ENCODE data around the gene C16orf78.

C16orf78 gene

DNA sequence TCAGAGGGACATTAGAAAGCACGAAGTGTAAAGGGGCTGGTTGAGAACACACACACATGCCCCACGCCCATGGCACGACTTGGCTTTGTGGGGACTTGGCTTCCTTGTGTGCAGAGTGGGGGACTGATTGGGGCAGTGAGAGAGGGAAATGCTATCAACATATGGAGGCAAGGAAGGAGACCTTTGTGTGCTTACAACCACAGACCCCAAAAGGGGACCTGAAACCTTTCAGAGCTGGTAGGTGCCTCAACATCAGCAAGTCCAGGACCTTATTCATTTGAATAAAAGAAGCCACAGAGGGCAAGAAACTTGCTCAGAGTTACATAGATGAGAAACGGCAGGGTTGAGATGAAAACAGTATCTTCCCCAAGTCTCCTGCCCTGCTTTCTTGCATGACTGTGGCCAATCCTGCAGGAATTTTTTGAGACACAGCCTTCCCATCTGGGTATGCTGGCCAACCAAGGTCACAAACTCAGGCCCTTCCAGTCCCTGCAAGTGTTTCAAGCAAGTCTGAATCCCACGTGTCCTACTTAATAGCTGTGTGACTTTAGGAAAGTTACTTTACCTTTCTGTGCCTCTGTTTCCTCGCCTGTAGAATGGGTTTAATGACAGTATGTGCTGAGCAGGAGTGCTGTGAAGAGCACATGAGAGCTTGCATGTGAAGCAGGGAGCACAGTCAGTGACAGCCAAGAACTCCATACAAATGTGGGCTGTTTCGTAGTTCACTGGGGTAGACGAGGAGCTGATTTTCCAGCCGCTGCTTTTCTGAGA, 26.2 kb downstream of the C16orf78 start:
- H3K9me3 ChIP-seq (ENCODE audit: severe bottlenecking), result no peaks in the 10 kb centered on the region
- no peak overlapping the region for H3K4me3 ChIP-seq (ENCODE audit: severe bottlenecking)
- H3K36me3 ChIP-seq (ENCODE audit: low read depth), result no peaks in the 10 kb centered on the region
- DNase-seq (ENCODE audit: low spot score) (no peak), ATAC-seq (ENCODE audit: low read depth) (no peak)
- no peaks in the 10 kb centered on the region for H3K4me1 ChIP-seq (ENCODE audit: insufficient read depth, poor library complexity, severe bottlenecking)
- H3K27ac ChIP-seq (ENCODE audit: poor library complexity, severe bottlenecking), result no peak overlapping the region
- TF ChIP-seq, protein P1, sequence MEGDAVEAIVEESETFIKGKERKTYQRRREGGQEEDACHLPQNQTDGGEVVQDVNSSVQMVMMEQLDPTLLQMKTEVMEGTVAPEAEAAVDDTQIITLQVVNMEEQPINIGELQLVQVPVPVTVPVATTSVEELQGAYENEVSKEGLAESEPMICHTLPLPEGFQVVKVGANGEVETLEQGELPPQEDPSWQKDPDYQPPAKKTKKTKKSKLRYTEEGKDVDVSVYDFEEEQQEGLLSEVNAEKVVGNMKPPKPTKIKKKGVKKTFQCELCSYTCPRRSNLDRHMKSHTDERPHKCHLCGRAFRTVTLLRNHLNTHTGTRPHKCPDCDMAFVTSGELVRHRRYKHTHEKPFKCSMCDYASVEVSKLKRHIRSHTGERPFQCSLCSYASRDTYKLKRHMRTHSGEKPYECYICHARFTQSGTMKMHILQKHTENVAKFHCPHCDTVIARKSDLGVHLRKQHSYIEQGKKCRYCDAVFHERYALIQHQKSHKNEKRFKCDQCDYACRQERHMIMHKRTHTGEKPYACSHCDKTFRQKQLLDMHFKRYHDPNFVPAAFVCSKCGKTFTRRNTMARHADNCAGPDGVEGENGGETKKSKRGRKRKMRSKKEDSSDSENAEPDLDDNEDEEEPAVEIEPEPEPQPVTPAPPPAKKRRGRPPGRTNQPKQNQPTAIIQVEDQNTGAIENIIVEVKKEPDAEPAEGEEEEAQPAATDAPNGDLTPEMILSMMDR (IDR thresholded peaks at IDR 0.05; ENCODE audit: poor library complexity, severe bottlenecking), result no peak
- no peaks in the 10 kb centered on the region for H3K27me3 ChIP-seq (ENCODE audit: insufficient read depth, poor library complexity, severe bottlenecking)

DNA sequence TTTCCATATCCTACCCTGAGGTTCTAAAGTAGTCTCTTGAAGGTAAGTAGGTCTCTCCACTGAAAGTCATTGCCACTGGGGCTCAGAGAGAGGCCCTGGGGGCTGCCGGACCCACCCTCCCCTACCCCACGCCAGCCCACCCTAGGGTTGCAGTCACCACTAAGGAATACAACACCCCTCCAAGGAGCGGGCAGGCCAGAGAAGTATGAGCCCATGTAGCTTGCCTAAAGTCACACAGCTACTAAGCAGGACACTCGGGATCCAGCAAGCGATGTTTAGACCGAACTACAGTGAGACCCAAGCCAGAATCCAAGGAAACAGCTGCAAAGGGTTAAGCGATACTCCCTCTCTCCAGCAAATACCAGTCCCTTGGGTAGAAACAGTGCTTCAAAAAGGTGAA, 27.0 kb downstream of the C16orf78 start:
- no peak overlapping the region for H3K4me3 ChIP-seq (ENCODE audit: severe bottlenecking)
- H3K36me3 ChIP-seq (ENCODE audit: low read depth), result no peaks in the 10 kb centered on the region
- H3K27ac ChIP-seq (ENCODE audit: poor library complexity, severe bottlenecking), result no peak overlapping the region
- TF ChIP-seq, protein P1 (IDR thresholded peaks at IDR 0.05; ENCODE audit: poor library complexity, severe bottlenecking), result no peak
- no peak for ATAC-seq (ENCODE audit: low read depth)
- no peaks in the 10 kb centered on the region for H3K4me1 ChIP-seq (ENCODE audit: insufficient read depth, poor library complexity, severe bottlenecking)
- no peak for DNase-seq (ENCODE audit: low spot score)
- no peaks in the 10 kb centered on the region for H3K9me3 ChIP-seq (ENCODE audit: severe bottlenecking)
- no peaks in the 10 kb centered on the region for H3K27me3 ChIP-seq (ENCODE audit: insufficient read depth, poor library complexity, severe bottlenecking)

DNA sequence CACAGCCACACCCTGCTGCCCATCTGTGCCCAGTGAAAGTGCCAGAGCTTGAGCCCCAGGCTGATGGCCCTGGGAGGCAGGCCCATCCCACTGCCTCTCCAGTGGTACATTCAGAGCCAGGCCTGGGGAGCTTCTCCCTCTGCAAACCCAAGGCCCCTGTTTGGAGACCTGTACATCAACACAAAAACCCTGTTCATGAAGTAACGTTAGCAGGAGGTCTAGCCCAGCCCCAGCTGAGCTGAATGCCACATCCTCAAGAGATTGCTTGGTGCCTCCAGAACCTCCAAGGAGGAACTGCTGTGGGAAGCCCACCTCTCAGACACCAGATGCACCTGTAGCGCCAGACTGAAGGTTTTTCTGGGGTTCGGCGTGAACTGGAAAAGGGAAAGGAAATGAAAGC, 31.5 kb downstream of the C16orf78 start:
- no peaks in the 10 kb centered on the region for H3K9me3 ChIP-seq (ENCODE audit: severe bottlenecking)
- ATAC-seq (ENCODE audit: low read depth) (no peak), DNase-seq (ENCODE audit: low spot score) (no peak)
- no peak overlapping the region for H3K27ac ChIP-seq (ENCODE audit: poor library complexity, severe bottlenecking)
- no peak overlapping the region for H3K4me3 ChIP-seq (ENCODE audit: severe bottlenecking)
- no peaks in the 10 kb centered on the region for H3K4me1 ChIP-seq (ENCODE audit: insufficient read depth, poor library complexity, severe bottlenecking)
- TF ChIP-seq, protein P1 (IDR thresholded peaks at IDR 0.05; ENCODE audit: poor library complexity, severe bottlenecking), result no peak
- H3K36me3 ChIP-seq (ENCODE audit: low read depth), result no peaks in the 10 kb centered on the region
- H3K27me3 ChIP-seq (ENCODE audit: insufficient read depth, poor library complexity, severe bottlenecking), result no peaks in the 10 kb centered on the region

DNA sequence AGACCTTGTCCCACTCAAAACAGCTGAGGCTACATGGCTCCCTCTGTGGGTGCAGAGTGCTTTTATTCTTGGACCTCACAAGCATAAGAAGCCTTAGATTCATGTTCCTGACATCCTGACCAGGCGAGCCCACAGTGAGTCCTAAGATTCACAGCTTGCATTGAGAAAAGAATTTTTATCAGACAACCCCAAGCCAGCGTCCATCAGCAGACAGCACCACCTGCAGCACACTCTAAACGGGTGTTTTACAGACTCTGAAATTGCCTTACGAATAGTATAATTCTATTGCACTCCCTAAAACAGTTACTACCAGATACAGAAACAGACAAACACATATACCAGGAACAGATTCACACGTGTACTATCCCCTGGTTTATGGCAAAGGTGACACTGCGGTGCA, 31.9 kb downstream of the C16orf78 start:
- TF ChIP-seq, protein P1 (IDR thresholded peaks at IDR 0.05; ENCODE audit: poor library complexity, severe bottlenecking), result no peak
- no peaks in the 10 kb centered on the region for H3K27me3 ChIP-seq (ENCODE audit: insufficient read depth, poor library complexity, severe bottlenecking)
- no peaks in the 10 kb centered on the region for H3K4me1 ChIP-seq (ENCODE audit: insufficient read depth, poor library complexity, severe bottlenecking)
- no peaks in the 10 kb centered on the region for H3K9me3 ChIP-seq (ENCODE audit: severe bottlenecking)
- no peak overlapping the region for H3K27ac ChIP-seq (ENCODE audit: poor library complexity, severe bottlenecking)
- H3K36me3 ChIP-seq (ENCODE audit: low read depth), result no peaks in the 10 kb centered on the region
- no peak for ATAC-seq (ENCODE audit: low read depth)
- DNase-seq (ENCODE audit: low spot score), result no peak
- no peak overlapping the region for H3K4me3 ChIP-seq (ENCODE audit: severe bottlenecking)

DNA sequence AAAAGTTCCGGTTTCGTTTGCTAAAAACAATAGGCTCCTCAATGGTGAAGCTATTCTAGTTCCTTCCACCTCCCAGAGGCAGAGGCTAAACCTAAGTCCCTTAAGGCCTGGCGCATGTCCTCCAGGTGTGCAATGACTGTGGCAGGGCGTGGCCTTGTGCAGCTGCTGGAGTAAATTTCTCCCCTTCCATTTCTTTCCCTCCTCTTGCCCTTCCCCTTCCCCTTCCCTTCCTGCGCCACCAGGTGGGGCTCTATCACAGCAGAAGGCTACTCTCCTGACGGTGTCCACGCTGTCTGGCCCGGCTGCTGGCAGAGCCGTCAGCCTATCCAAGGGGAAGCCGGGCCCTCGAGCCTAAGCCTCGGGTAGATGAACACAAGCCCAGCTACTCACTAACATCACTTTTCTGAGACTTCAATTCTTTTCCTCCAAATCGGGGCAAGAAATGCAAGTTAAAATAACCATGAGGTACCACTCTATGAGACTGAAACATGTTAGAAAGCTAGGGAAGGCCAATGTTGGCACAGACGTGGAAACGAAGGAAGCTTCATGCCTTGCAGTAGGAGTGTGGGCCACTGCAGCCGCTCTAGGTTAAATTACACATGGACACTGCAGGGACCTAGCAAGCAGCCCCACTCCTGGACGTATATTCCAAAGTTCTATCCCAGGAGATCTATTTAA, 34.4 kb downstream of the C16orf78 start:
- Histone ChIP-seq H3K9me3 (ENCODE audit: severe bottlenecking) (no peaks in the 10 kb centered on the region), H3K27ac (ENCODE audit: poor library complexity, severe bottlenecking) (no peak overlapping the region), H3K4me3 (ENCODE audit: severe bottlenecking) (no peak overlapping the region), H3K4me1 (ENCODE audit: insufficient read depth, poor library complexity, severe bottlenecking) (no peaks in the 10 kb centered on the region), H3K36me3 (ENCODE audit: low read depth) (no peaks in the 10 kb centered on the region), H3K27me3 (ENCODE audit: insufficient read depth, poor library complexity, severe bottlenecking) (no peaks in the 10 kb centered on the region)
- DNase-seq (ENCODE audit: low spot score) (peak; percentile 80), ATAC-seq (ENCODE audit: low read depth) (peak; percentile 98)
- TF ChIP-seq, protein P1 (IDR thresholded peaks at IDR 0.05; ENCODE audit: poor library complexity, severe bottlenecking), result peak; percentile 85
